K562 (cell line): ENCODE measurements around the gene SEC61G. TPM values are rescaled to one million over a fixed set of nuclear protein-coding genes. Genes with fewer than 3 reads are reported as not detected.

Experiments used
- ATAC-seq: fragments of 200-7000 bp; cut with Tn5 transposase; 3 replicates; pipeline ENCODE4 v1.9.1; 2020; ENCODE audit warnings: moderate library complexity
- BruUV-seq: library from RNA; stranded (reverse); fragments of 400-500 nt; replicated peaks from 2 replicates; lab custom pipeline; 2021; lab: Mats Ljungman, UMichigan
- CTCF ChIA-PET: fragments of 300-600 bp; formaldehyde crosslinking; extraction: SDS; loops from one replicate; lab custom pipeline; 2021; ENCODE audit warnings: low intra/inter-chr PET ratio; lab: Yijun Ruan, JAX
- POLR2A ChIA-PET: fragments of 300-600, 350-650 bp; sonication (Branson Sonifier 250); formaldehyde crosslinking; extraction: SDS; loops from one replicate; lab custom pipeline; 2021; ENCODE audit warnings: antibody characterized with exemption, inconsistent platforms; lab: Yijun Ruan, JAX
- DNase-seq, 4 experiments: peaks; one replicate each; pipeline versions ENCODE4 v3.0.0 to v3.0.0-alpha.2; 2011 to 2018; ENCODE audit warnings: low spot score in 3 of 4, mixed read lengths in 3 of 4; ENCODE audit errors: extremely low read depth in 1 of 4
- FAIRE-seq: peaks from 2 replicates; lab custom pipeline; 2011; peaks lifted over from hg19 to GRCh38; lab: Jason Lieb, UNC
- H2AFZ ChIP-seq: 2 replicates; pipeline ENCODE4 v1.6.0; 2011; ENCODE audit warnings: low read depth, low read length, control low read depth, inconsistent platforms
- H3K27ac ChIP-seq: fragments of 200-600 bp; 3 replicates; pipeline ENCODE4 v1.8.0; 2011; ENCODE audit warnings: low read depth, mild to moderate bottlenecking, control low read depth, inconsistent platforms, low read length, moderate library complexity, mixed read lengths; ENCODE audit errors: extremely low read depth
- H3K27me3 ChIP-seq, 2 experiments: fragments of 300-600 bp in 1 of 2; 2 replicates in 1 of 2; 3 replicates in 1 of 2; pipeline versions ENCODE4 v1.6.0 to v1.8.0; 2011; ENCODE audit warnings: inconsistent platforms in 2 of 2, low read length in 2 of 2, mild to moderate bottlenecking in 1 of 2, mixed read lengths in 1 of 2, moderate library complexity in 1 of 2; ENCODE audit not compliant: control insufficient read depth in 2 of 2, insufficient read depth in 2 of 2
- H3K36me3 ChIP-seq: fragments of 300-600 bp; 3 replicates; pipeline ENCODE4 v1.8.0; 2011; ENCODE audit warnings: mild to moderate bottlenecking, low read length, inconsistent platforms; ENCODE audit not compliant: control insufficient read depth, insufficient read depth
- H3K4me1 ChIP-seq, 2 experiments: fragments of 200-600 bp in 1 of 2; replicated peaks in 1 of 2; 2 replicates in 1 of 2; 3 replicates in 1 of 2; pipeline versions ENCODE4 v1.5.1 to v1.8.0; 2011; ENCODE audit warnings: inconsistent platforms in 2 of 2, low read length in 2 of 2, mild to moderate bottlenecking in 1 of 2, mixed read lengths in 1 of 2, moderate library complexity in 1 of 2; ENCODE audit not compliant: control insufficient read depth in 2 of 2, insufficient read depth in 2 of 2
- H3K4me2 ChIP-seq: 2 replicates; pipeline ENCODE4 v1.6.1; 2011; ENCODE audit warnings: low read length, control low read depth, inconsistent platforms, mixed read lengths; ENCODE audit not compliant: insufficient read depth
- H3K4me3 ChIP-seq: fragments of 200-600 bp; sonication (generic), shearing (Covaris generic); 2 replicates; pipeline ENCODE4 v1.5.1; 2016; ENCODE audit warnings: control low read depth, inconsistent platforms
- H3K79me2 ChIP-seq: fragments of 200-600 bp; 3 replicates; pipeline ENCODE4 v1.8.0; 2011; ENCODE audit warnings: low read length, inconsistent platforms; ENCODE audit not compliant: control insufficient read depth, insufficient read depth
- H3K9ac ChIP-seq, 2 experiments: 2 replicates each; pipeline versions ENCODE4 v1.6.0 to v1.6.1; 2011; ENCODE audit warnings: low read depth in 2 of 2, low read length in 2 of 2, control low read depth in 1 of 2, inconsistent platforms in 1 of 2, mild to moderate bottlenecking in 1 of 2, mixed read lengths in 1 of 2; ENCODE audit not compliant: insufficient read depth in 1 of 2
- H3K9me1 ChIP-seq: one replicate; pipeline ENCODE4 v1.6.0; 2011; ENCODE audit warnings: inconsistent platforms, mild to moderate bottlenecking, low read length, moderate library complexity; ENCODE audit not compliant: control insufficient read depth, insufficient read depth
- H3K9me3 ChIP-seq: replicated peaks from 2 replicates; pipeline ENCODE4 v1.5.1; 2011; ENCODE audit warnings: low read depth, low read length, inconsistent platforms; ENCODE audit not compliant: control insufficient read depth, insufficient read depth
- H4K20me1 ChIP-seq: replicated peaks from 2 replicates; pipeline ENCODE4 v1.6.1; 2011; ENCODE audit warnings: low read length, inconsistent platforms, mixed read lengths; ENCODE audit not compliant: control insufficient read depth, insufficient read depth
- ATF6 ChIP-seq: sonication (generic); formaldehyde crosslinking; IDR thresholded peaks from 2 replicates; pipeline ENCODE4 v1.4.0; 2020; ENCODE audit warnings: mild to moderate bottlenecking, missing genetic modification reagents
- CHCHD3 ChIP-seq: fragments of 250-450 bp; sonication (Bioruptor Pico); IDR thresholded peaks from 2 replicates; pipeline ENCODE4 v2.1.2; 2022; ENCODE audit warnings: mild to moderate bottlenecking
- KLF16 ChIP-seq: IDR thresholded peaks from 2 replicates; pipeline ENCODE4 v1.6.1; 2016; ENCODE audit warnings: antibody characterized with exemption
- MED1 ChIP-seq: sonication (generic); formaldehyde crosslinking; IDR thresholded peaks from 2 replicates; pipeline ENCODE4 v1.8.1; 2023; ENCODE audit warnings: missing genetic modification reagents, borderline replicate concordance
- NFE2L1 ChIP-seq: fragments of 450-650 bp; IDR thresholded peaks from 2 replicates; pipeline ENCODE4 v1.6.1; 2016; ENCODE audit warnings: missing genetic modification characterization, low read depth, mild to moderate bottlenecking, missing compliant biosample characterization, moderate library complexity, borderline replicate concordance
- NR2F6 ChIP-seq: fragments of 450-650 bp; formaldehyde crosslinking; IDR thresholded peaks from 2 replicates; pipeline ENCODE4 v1.4.0; 2020; ENCODE audit warnings: mild to moderate bottlenecking
- PHF8 ChIP-seq: fragments of 200-600 bp; sonication (generic); IDR thresholded peaks from 2 replicates; pipeline ENCODE4 v1.6.1; 2012; ENCODE audit warnings: mixed run types, mild to moderate bottlenecking, inconsistent platforms, low read length, moderate library complexity, borderline replicate concordance
- SRF ChIP-seq, 2 experiments: fragments of 250-450, 450-650 bp in 1 of 2; sonication (Bioruptor Pico) in 1 of 2; sonication (generic) in 1 of 2; formaldehyde crosslinking; IDR thresholded peaks; 2 replicates each; pipeline versions ENCODE4 v1.5.0 to v1.5.1; 2020 to 2022; ENCODE audit warnings: mild to moderate bottlenecking in 1 of 2, missing genetic modification reagents in 1 of 2
- TAF9B ChIP-seq: fragments of 450-650 bp; IDR thresholded peaks from 2 replicates; pipeline ENCODE4 v1.6.1; 2018; ENCODE audit warnings: mild to moderate bottlenecking; ENCODE audit not compliant: partially characterized antibody
- ZNF318 ChIP-seq, 2 experiments: fragments of 450-650 bp; IDR thresholded peaks; 2 replicates each; pipeline ENCODE4 v1.6.1; 2016; ENCODE audit warnings: mild to moderate bottlenecking in 2 of 2, borderline replicate concordance in 1 of 2, low read depth in 1 of 2, moderate library complexity in 1 of 2
- WGBS: fragments of 100-300 bp; shearing (Covaris generic); methylation state at CpG from one replicate; pipeline ENCODE4 v1.1.6; 2016; ENCODE audit warnings: low coverage, mixed read lengths; ENCODE audit not compliant: insufficient coverage; ENCODE audit errors: missing lambda C conversion rate; 5-methylcytosine and 5-hydroxymethylcytosine counted together
- in situ Hi-C: fragments of 300-500 bp; cut with MboI; formaldehyde crosslinking; loops from 4 replicates; pipeline ENCODE4 v1.15.0; 2018; ENCODE audit warnings: inconsistent platforms, mixed read lengths
- intact Hi-C: fragments of 100-400 bp; cut with micrococcal nuclease; formaldehyde crosslinking; loops from 2 replicates; pipeline ENCODE4 v1.14.2; 2022
- polyA plus RNA-seq, 8 experiments: library from polyadenylated mRNA; depleted of rRNA in 4 of 8; stranded (reverse) in 5 of 8; unstranded in 3 of 8; fragments of >200 nt; fragmentation: Nextera tagmentation in 2 of 8; fragmentation: Illumina TruSeq in 1 of 8; extraction: Ambion mirVana in 2 of 8; extraction: Trizol in 1 of 8; gene quantifications; 2 replicates each; pipeline versions ENCODE4 v1.2.1 to v1.2.3, GENCODE V29; 2011 to 2014; ENCODE audit warnings: inconsistent platforms in 1 of 8, missing spikeins in 1 of 8
- total RNA-seq, 7 experiments: library from RNA; depleted of rRNA in 6 of 7; stranded (reverse); fragments of >200 nt in 6 of 7; fragmentation: Illumina TruSeq in 2 of 7; extraction: Trizol in 2 of 7; gene quantifications; 2 replicates each; pipeline versions ENCODE4 v1.2.1 to v1.2.3, GENCODE V29; 2011 to 2021; ENCODE audit warnings: low replicate concordance in 1 of 7

The SEC61G gene
- total and polyA plus RNA-seq, 9 of the 15 experiments (the other 6 are each of a cell fraction or from before 2014, with no cell fraction given), result 138 to 565 (median 223) TPM

GRCh38 chr7:54802841-54803240 lies 43.8 kb upstream of the SEC61G start (continued):
- no peak for TF ChIP-seq NR2F6 (CRISPR knock-in tag)
- TF ChIP-seq PHF8, result no peak
- no peak for TF ChIP-seq NFE2L1 (tag)
- no peak for TF ChIP-seq SRF (CRISPR knock-in tag; IDR thresholded peaks at IDR 0.05)
- TF ChIP-seq MED1 (CRISPR knock-in tag), result no peak

GRCh38 chr7:54802114-54802513 lies 43.1 kb upstream of the SEC61G start:
- 0% methylated on average over 9 of the region's 11 CpGs for WGBS
- H3K9me3 ChIP-seq, result no peaks in the 10 kb centered on the region
- peaks cover 22 to 46% of the 10 kb centered on the region in 2 experiments for H3K27me3 ChIP-seq
- ATAC-seq, result no peak
- H4K20me1 ChIP-seq, result no peaks in the 10 kb centered on the region; the same call in 1 of the 2 replicates
- H3K79me2 ChIP-seq, result no peaks in the 10 kb centered on the region
- H3K9me1 ChIP-seq, result no peaks in the 10 kb centered on the region
- intact Hi-C loops (no loop called here), in situ Hi-C loops (no loop called here)
- FAIRE-seq, result no peak
- no peak overlapping the region for H3K4me2 ChIP-seq
- no peak overlapping the region for H3K9ac ChIP-seq
- no peak overlapping the region for H2AFZ ChIP-seq
- ChIA-PET CTCF (no interaction called here), POLR2A (no interaction called here)
- BruUV-seq, result no TSS peak
- no peak overlapping the region for H3K27ac ChIP-seq
- no peak for DNase-seq
- no peaks in the 10 kb centered on the region for H3K4me1 ChIP-seq
- H3K36me3 ChIP-seq, result no peaks in the 10 kb centered on the region
- H3K4me3 ChIP-seq, result no peak overlapping the region
- TF ChIP-seq ZNF318 (IDR thresholded peaks at IDR 0.05; ENCODE audit: borderline replicate concordance in 1 of 2, low read depth in 1 of 2), result no peak
- no peak for TF ChIP-seq ATF6 (CRISPR knock-in tag)
- TF ChIP-seq TAF9B, result no peak
- no peak for TF ChIP-seq CHCHD3 (CRISPR knock-in tag)
- TF ChIP-seq KLF16, result no peak
